Measurements from ENCODE around the gene SNAP29.
"Not testable (repeated sequence)": the region's sequence is repeated elsewhere in the genome, so short reads cannot be mapped to it uniquely, and the experiment has no call there.

The SNAP29 gene

DNA sequence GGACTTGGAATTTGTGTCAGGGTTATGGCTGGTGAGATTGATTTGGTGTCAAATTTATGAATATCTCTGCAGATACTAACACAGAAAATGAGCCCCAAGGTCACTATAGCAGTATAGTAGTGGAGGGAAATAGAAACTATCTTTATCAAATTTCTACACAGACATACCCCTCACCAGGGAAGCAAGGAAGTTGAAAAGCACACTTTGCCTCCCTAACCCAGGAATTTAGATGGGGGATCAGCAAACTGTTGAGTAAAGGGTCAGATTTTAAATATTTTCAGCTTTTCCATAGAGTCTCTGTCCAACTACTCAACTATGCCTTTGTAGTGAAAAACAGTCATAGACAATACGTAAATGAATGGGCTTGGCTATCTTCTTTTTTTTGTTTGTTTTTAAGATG is 71.2 kb downstream of the SNAP29 start:
- DNase-seq (ENCODE audit: low spot score), result no peak
- FAIRE-seq, result no peak

DNA sequence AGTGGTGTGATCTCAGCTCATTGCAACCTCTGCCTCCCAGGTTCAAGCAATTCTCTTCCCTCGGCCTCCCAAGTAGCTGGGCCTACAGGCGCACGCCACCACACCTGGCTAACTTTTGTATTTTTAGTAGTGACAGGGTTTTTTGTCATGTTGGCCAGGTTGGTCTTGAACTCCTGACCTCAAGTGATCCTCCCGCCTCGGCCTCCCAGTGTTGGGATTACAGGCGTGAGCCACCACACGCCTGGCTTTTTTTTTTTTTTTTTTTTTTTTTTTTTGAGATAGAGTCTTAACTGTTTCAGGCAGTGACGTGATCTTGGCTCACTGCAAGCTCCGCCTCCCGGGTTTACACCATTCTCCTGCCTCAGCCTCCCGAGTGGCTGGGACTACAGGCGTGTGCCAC is 71.6 kb downstream of the SNAP29 start:
- not testable (repeated sequence) for FAIRE-seq; DNase-seq (ENCODE audit: low spot score)

DNA sequence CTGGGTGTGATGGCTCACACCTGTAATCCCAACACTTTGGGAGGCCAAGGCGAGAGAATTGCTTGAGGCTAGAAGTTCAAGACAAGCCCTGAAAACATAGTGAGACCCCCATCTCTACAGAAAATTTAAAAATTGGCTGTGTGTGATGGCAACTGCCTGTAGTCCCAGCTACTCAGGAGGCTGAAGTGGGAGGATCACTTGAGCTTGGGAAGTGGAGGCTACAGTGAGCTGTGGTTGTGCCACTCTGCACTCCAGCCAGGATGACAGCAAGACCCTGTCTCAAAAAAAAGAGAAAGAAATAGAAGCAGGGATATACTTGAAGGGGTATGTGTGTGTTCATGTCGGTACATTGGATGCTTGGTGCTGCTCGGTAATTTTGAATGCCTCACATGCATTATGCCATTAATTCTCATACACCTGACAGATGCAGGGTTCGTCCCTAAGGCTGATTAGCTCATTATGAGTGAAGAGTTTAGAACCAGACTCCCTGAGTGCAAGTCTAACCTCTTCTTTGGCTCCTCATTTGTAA is 72.4 kb downstream of the SNAP29 start:
- FAIRE-seq (no peak), DNase-seq (ENCODE audit: low spot score) (no peak)

DNA sequence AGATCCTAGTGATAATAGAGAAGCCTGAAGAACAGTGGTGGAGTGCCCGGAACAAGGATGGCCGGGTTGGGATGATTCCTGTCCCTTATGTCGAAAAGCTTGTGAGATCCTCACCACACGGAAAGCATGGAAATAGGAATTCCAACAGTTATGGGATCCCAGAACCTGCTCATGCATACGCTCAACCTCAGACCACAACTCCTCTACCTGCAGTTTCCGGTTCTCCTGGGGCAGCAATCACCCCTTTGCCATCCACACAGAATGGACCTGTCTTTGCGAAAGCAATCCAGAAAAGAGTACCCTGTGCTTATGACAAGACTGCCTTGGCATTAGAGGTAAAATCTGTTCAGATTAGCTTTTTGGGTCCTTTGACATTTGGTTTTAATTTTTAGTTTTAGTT is 75.1 kb downstream of the SNAP29 start:
- no peak for DNase-seq (ENCODE audit: low spot score)
- FAIRE-seq, result no peak

DNA sequence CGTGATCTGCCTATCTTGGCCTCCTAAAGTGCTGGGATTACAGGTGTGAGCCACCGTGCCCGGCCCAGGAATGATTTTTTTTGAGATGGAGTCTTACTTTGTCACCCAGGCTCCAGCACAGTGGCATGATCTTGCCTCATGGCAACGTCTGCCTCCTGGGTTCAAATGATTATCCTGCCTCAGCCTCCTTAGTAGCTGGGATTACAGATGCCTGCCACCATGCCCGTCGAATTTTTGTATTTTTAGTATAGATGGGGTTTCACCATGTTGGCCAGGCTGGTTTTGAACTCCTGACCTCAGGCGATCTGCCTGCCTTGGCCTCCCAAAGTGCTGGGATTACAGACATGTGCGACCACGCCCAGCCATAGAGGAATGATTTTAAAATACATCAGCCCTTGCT is 76.2 kb downstream of the SNAP29 start:
- not testable (repeated sequence) for FAIRE-seq; DNase-seq (ENCODE audit: low spot score)

DNA sequence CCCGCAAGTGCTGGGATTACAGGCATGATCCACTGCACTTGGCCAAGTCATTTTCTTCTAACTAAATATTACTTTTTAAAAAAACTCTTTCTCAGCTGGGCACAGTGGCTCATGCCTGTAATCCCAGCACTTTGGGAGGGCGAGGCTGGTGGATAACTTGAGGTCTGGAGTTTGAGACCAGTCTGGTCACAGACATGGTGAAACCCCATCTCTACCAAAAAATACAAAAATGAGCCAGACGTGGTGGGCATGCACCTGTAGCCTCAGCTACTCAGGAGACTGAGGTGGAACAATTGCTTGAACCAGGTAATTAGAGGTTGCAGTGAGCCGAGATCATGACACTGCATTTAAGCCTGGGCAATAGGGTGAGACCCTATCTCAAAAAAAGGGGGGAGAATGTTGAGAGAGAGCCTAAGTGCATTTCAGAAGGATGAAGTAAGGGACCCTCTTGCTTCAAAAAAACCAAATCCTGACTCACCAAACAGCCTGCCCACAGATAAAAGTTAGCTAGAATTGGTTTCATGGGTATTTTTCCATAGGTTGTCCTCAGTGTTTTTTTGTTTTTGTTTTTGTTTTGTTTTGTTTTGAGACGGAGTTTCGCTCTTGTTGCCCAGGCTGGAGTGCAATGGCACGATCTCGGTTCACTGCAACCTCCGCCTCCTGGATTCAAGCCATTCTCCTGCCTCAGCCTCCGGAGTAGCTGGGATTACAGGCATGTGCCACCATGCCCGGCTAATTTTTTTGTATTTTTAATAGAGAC is 77.2 kb downstream of the SNAP29 start:
- DNase-seq (ENCODE audit: low spot score); FAIRE-seq: not testable (repeated sequence)

DNA sequence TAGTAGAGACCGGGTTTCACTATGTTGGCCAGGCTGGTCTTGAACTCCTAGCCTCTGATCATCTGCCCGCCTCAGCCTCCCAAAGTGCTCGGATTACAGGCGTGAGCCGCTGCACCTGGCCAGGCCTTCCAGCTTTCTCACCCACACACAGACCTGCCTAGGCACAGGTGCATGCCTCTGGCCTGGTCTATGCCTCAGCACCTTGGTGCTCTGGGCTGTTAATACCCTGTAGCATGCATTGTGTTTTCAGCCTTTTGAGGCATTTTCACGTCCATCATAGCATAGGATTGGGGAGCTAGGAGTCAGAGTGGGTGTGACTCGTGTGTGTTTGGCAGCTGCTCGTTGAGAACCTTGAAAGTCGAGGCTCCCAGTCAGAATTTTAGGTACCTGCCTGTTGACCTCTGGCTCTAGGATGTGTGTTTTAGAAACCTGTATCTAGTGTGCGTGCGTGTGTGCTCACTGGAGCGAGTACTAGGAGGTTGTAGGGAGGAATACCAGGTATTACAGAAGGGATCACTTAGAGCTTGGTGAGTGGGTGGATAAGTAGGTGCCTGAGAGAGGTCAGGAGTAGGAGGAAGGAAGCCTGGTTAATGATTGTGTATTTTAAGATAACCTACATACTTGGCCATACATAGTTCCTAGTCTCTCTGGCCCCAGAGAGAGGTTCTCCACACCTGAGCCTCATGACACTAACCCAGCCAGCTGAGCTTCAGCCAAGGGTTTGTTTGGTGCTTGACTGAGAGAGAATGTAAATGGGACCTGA is 78.4 kb downstream of the SNAP29 start:
- no peak for FAIRE-seq
- no peak for DNase-seq (ENCODE audit: low spot score)

DNA sequence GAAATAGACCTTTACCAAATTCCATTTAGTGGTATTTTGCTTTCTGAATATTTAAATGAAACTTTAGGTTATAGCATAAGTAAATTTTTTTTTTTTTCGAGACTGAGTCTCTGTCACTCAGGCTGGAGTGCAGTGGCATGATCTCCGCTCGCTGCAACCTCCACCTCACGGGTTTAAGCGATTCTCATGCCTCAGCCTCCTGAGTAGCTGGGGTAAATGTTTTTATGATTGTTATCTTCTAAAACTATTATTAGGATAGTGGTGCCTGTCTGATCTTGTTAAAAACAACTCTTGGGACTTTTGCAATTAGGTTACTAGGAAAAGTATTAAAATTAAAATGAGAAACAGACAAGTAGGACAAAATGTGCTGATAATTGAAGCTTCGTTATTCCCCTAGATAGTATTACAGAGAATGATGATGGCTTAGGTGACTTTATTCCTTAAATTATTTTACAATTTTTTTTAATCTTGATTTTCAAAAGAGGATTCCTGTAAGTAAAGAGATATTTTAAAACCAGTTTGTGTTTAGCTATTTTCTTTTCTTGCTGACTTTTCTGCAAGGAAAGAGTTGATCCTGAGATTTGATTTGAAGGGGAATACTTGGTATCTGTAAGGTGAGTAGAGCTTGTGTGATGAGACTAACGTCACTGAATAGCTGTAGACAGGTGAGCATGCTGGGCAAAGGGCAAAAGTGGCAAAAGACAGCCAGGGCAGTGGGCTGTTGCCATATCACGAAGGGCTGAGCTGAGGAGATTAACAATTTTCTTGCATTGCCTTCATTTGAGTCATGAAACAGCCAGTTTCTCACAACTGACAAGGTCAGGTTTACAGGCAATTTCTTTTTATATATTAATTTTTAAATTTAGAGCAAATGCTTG is 79.2 kb downstream of the SNAP29 start:
- FAIRE-seq (no peak), DNase-seq (ENCODE audit: low spot score) (no peak)

DNA sequence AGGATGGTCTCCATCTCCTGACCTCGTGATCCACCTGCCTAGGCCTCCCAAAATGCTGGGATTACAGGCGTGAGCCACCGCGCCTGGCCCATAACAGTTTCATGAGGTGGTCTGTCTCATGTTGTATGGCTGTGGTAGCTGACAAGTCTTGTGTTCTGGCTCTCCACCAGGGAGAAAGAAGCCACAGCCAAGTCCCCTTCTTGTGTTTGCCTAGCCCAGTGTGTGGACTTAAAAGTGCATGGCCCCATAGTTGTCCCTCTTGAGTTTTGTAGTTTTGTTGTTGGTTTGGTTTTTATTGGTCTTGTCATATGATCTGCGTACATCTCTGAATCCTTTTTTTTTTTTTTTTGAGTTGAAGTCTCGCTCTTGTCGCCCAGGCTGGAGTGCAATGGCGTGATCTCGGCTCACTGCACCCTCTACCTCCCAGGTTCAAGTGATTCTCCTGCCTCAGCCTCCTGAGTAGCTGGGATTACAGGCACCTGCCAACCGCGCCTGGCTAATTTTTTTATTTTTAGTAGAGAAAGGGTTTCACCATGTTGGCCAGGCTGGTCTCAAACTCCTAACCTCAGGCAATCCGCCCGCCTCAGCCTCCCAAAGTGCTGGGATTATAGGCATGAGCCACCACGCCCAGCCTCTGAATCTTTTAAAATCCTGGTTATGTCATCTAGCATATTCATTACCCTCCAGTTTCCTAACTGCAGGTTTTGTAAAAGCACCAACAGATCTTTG is 80.8 kb downstream of the SNAP29 start:
- FAIRE-seq, result not testable (repeated sequence)

DNA sequence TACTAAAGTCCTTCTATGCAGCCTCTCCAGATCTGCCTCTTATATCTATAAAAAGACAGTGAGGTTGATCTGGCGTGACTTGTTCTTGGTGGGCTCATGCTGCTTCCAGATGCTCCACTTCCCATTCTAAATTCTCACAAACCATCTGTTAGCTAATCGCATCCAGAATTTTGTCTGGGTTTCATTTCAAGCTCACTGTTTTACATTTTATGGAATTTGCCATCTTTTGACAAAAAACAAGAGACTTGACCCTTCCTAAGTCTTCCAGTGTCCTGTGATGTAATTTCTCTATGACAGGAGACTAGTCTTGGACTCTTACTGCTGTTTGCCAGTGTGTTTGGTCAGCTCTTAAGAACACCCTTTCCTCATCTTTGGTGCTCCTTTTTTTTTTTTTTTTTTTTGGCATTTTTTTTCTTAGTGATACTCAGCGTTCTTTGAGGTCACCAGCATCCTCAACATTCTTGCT is 81.4 kb downstream of the SNAP29 start:
- no peak for FAIRE-seq
- no peak for DNase-seq (ENCODE audit: low spot score)

More for the DNA sequence above, 80.8 kb downstream of the SNAP29 start:
- not testable (repeated sequence) for DNase-seq (ENCODE audit: low spot score)
